ENCODE data around the gene RGS3.

DNA sequence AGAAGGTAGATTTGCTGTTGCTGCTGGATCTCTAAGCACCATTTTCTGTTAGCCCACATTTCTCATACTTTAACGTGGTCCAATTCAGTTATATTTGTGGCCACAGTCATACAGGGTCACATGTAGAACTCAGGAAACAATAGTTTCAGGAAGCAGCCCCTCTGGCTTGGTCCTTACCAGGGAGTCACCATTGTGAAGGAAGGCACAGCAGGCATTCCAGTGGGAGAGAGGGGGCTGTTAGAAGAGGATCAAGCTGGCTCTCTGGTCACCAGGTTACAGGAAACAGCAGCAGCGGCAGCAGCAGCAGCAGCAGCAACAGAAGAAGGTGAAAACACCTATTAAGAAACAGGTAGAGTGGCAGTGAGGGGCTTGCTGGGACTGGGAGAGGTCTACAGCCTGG is 38.5 kb upstream of the RGS3 start:
- no peak for TF ChIP-seq CTCF (IDR thresholded peaks at IDR 0.05; ENCODE audit: low read length)
- no peak for TF ChIP-seq EZH2 (optimal IDR thresholded peaks at IDR 0.05; ENCODE audit: low read depth, low read length)

Measured in MM.1S (cell line).